ENCODE measurements around the gene DSCAM.

DNA sequence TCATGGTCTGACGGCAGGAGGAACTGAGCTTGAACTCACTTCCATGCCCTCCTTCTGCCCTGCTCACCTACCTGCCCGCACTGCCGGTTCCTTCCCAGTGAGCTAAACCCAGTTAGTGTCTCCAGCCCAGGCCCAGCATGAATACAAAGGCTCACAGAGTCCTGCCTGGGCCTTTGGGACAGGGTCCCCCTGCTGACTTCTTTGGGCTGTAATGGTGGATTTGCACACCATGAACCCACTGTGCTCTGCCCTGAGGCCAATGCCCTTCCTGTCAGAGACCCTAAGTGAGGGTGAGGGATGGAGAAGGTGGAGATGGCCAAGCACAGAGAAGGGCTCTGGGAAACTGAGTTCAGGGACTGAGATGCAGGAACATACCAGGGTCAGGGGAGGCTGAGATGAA lies 826.3 kb downstream of the DSCAM start:
- no peak for TF ChIP-seq TAF1 (IDR thresholded peaks at IDR 0.05; ENCODE audit: borderline replicate concordance, insufficient read depth, low read length)
- no peak for TF ChIP-seq REST (IDR thresholded peaks at IDR 0.05; ENCODE audit: insufficient read depth in 1 of 2, low read depth in 2 of 2, low read length in 2 of 2)
- no peak for TF ChIP-seq SIN3A (IDR thresholded peaks at IDR 0.05; ENCODE audit: borderline replicate concordance, insufficient read depth, low read length)

All from PFSK-1 (cell line).